Brain microvascular endothelial cell (primary cell): ENCODE measurements around the gene EFCAB3.
"Not testable (repeated sequence)": the region's sequence is repeated elsewhere in the genome, so short reads cannot be mapped to it uniquely, and the experiment has no call there.

Source experiments
- DNase-seq: peaks from one replicate; pipeline ENCODE4 v3.0.0-alpha.2; 2020
- H3K27ac ChIP-seq: fragments of 250-450 bp; sonication (Bioruptor Pico); 2 replicates; pipeline ENCODE4 v1.5.1; 2020; ENCODE audit warnings: mild to moderate bottlenecking, moderate library complexity
- H3K27me3 ChIP-seq: fragments of 250-450 bp; sonication (Bioruptor Pico); replicated peaks from 2 replicates; pipeline ENCODE4 v1.5.1; 2020; ENCODE audit warnings: mild to moderate bottlenecking
- H3K36me3 ChIP-seq: fragments of 250-450 bp; sonication (Bioruptor Pico); replicated peaks from 2 replicates; pipeline ENCODE4 v1.5.1; 2020; ENCODE audit warnings: mild to moderate bottlenecking
- H3K4me3 ChIP-seq: 2 replicates; pipeline ENCODE4 v1.5.1; 2011; ENCODE audit warnings: low read depth, mild to moderate bottlenecking, control low read depth, low read length, moderate library complexity
- CTCF ChIP-seq: IDR thresholded peaks from 2 replicates; pipeline ENCODE4 v1.5.1; 2011; ENCODE audit warnings: low read depth, mild to moderate bottlenecking, moderate library complexity, low read length, control low read depth, inconsistent platforms; ENCODE audit errors: missing control alignments
- in situ Hi-C: cut with HindIII; loops from 2 replicates; pipeline ENCODE4 v1.10.0; 2017; ENCODE audit warnings: low sequenced_read_pairs, low pct_ligation_motif_present

Gene EFCAB3

DNA sequence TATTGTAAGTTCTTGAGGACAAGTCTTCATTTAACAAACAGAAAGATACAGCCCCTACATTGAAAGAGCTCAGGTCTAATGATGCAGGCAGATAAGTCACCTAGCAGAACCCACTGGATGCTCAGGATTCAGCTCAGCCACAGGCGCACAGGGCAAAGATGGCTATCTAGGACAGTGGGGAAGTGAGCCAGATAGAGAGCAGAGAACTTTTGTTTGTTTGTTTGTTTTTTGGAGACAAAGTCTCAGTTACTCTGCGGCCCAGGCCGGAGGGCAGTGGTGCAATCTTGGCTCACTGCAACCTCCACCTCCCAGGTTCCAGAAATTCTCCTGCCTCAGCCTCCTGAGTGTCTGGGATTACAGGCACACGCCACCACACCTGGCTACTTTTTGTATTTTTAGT lies 63.7 kb downstream of the EFCAB3 start:
- Histone ChIP-seq H3K27me3 (no peaks in the 10 kb centered on the region), H3K36me3 (peaks cover 28% of the 10 kb centered on the region), H3K4me3 (no peak overlapping the region), H3K27ac (no peak overlapping the region)
- no peak for DNase-seq
- in situ Hi-C loops, result no loop called here
- no peak for TF ChIP-seq CTCF

DNA sequence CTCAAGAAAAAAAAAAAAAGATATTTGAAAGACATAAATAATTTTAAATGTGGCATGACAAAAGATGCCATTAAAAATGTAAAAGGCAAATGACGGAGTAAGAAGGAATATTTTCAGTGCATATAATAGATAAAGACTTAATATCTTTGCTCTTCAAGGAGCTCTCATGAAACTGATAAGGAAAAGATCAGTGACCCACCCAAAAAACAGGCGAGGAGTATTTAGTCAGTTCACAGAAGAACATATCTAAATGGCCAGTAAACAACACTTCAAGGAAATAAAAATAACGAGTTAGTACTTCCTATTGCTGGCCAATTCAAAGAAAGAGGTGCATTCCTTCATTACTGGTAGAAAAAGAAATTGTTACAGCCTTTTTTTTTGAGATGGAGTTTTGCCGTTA lies 65.4 kb downstream of the EFCAB3 start:
- H3K27me3 ChIP-seq, DNase-seq, in situ Hi-C loops, H3K27ac ChIP-seq, H3K4me3 ChIP-seq: not testable (repeated sequence)
- peaks cover 27% of the 10 kb centered on the region for H3K36me3 ChIP-seq

DNA sequence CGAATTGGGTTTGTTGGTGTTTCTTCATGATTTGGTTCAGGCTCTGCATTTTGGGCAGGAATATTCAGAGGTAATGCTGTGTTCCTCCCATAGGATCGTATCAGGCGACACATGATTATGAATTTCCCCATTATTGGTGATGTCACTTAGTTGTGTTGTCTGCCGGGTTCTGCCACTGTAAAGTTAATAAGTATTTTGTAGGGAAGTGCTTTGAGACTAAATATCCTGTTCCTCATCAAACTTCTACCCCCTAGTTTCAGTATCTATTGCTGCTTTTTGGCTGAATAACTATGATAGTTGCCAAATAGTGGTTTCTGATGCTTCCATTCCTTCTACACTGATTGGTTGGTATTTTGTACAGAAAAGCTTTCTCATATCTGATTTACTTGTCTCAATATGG lies 71.8 kb downstream of the EFCAB3 start:
- H3K4me3 ChIP-seq, DNase-seq, H3K36me3 ChIP-seq, H3K27me3 ChIP-seq, in situ Hi-C loops, H3K27ac ChIP-seq: not testable (repeated sequence)

GRCh38 chr17:62453041-62453440 lies 72.7 kb downstream of the EFCAB3 start:
- H3K36me3 ChIP-seq, DNase-seq, H3K27me3 ChIP-seq, H3K4me3 ChIP-seq, in situ Hi-C loops, H3K27ac ChIP-seq: not testable (repeated sequence)

DNA sequence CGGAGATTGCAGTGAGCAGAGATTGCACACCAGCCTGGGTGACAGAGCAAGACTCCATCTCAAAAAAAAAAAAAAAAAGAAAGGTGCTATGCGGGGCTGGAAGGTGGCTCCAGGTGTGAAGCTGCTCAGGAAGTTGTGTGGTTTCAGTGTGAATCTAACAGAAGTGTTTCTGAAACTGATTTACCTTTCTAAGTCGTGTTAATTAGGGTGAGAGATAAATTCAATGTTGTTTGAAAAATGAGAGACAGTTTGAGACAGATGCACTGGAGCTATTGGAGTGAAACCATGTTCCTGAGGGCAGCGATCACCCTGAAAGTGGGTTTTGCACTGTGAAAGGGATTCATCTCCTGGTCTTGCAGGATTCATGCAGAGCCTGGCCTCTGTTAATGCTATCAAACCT lies 73.3 kb downstream of the EFCAB3 start:
- in situ Hi-C loops, result not testable (repeated sequence)

GRCh38 chr17:62454111-62454510 lies 73.8 kb downstream of the EFCAB3 start:
- H3K4me3 ChIP-seq, H3K27me3 ChIP-seq, DNase-seq, in situ Hi-C loops, H3K36me3 ChIP-seq, H3K27ac ChIP-seq: not testable (repeated sequence)

More for the DNA sequence above, 73.3 kb downstream of the EFCAB3 start:
- not testable (repeated sequence) for DNase-seq, H3K27ac ChIP-seq, H3K4me3 ChIP-seq, H3K27me3 ChIP-seq, H3K36me3 ChIP-seq

DNA sequence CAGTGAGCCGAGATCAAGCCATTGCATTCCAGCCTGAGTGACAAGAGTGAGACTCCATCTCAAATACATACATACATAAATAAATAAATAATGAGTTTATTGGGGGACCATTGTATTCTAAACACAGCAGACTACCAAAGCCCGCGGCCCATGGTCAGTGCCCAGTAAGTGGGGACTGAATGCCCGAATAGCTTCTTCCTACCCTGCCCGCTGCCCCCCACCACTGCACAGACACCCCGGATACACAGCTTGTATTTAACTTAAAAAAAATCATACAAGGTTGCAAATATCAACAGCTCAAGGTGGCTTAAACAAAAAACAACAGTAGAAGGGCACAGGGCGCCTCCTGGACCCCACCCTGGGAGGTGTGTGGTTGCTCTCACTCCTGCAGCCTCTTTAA lies 75.7 kb downstream of the EFCAB3 start:
- Histone ChIP-seq H3K27me3 (no peaks in the 10 kb centered on the region), H3K36me3 (no peaks in the 10 kb centered on the region), H3K27ac (no peak overlapping the region), H3K4me3 (no peak overlapping the region)
- DNase-seq, result no peak
- no peak for TF ChIP-seq CTCF
- in situ Hi-C loops, result no loop called here

DNA sequence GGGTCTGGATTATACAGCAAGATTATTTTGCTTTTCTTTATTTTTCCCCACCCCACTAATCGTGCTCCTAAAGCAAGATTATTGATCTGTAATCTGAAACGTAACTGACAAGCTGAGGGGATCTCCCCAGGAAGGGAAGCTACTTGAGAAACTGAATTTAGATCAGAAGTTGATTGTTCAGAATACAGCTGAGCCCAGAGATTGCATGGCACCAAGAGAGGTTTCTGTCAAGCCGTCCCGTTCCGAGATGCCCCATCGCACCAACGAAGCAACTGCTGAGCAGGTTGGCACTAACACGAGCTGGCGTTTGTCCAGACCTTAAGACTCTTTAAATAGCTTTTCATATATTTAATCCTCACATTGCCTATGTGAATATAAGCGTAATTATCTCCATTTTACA lies 78.1 kb downstream of the EFCAB3 start:
- H3K27me3 ChIP-seq, H3K27ac ChIP-seq, H3K36me3 ChIP-seq, H3K4me3 ChIP-seq, in situ Hi-C loops, DNase-seq: not testable (repeated sequence)

DNA sequence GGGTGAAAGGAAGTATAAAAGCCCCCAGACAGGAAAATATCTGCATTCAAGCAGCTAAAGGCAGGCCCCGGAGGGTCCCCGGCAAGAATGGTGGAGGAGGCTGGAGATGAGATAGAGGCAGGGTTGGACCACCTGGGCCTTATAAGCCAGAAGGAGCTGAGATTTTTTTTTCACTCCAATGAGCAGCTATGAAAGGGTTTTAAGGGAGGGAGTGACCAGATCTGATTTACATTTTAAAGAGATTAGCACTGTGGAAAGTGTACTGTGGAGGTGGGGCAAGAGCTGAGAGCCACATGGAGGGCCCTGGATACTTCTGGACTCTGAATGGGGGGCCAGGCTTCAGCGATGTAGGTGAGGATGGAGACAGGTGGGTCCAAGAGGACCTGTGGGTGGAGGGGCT lies 84.1 kb downstream of the EFCAB3 start:
- H3K36me3 ChIP-seq, in situ Hi-C loops, H3K27me3 ChIP-seq, DNase-seq, H3K27ac ChIP-seq, H3K4me3 ChIP-seq: not testable (repeated sequence)

- H3K36me3 ChIP-seq, H3K27me3 ChIP-seq, H3K4me3 ChIP-seq, H3K27ac ChIP-seq, in situ Hi-C loops, DNase-seq: not testable (repeated sequence)
Measured at GRCh38 chr17:62465271-62465670, 84.9 kb downstream of the EFCAB3 start.
